ENCODE results near the gene LIPM. TPM values are rescaled to one million over a fixed set of nuclear protein-coding genes. Genes with fewer than 3 reads are reported as not detected.

The LIPM gene
- total RNA-seq, 1 experiment from 2014 or later, result not detected

GRCh38 chr10:88843171-88843570 is 40.6 kb downstream of the LIPM start:
- Histone ChIP-seq H3K4me1 (ENCODE audit: insufficient read depth, low read length) (peaks cover under 1% of the 10 kb centered on the region; the same call in 1 of the 2 replicates), H3K79me2 (ENCODE audit: low read length) (no peaks in the 10 kb centered on the region), H3K27ac (ENCODE audit: low read length) (no peak overlapping the region), H3K9ac (ENCODE audit: low read length) (no peak overlapping the region), H3K27me3 (ENCODE audit: low read length) (no peaks in the 10 kb centered on the region), H3K4me2 (ENCODE audit: low read length) (no peak overlapping the region), H3K36me3 (ENCODE audit: low read depth, low read length) (no peaks in the 10 kb centered on the region), H3K9me2 (replicated peaks; ENCODE audit: low read length) (no peaks in the 10 kb centered on the region), H4K20me1 (ENCODE audit: low read length) (no peaks in the 10 kb centered on the region), H2AFZ (ENCODE audit: low read length) (no peak overlapping the region), H3K4me3 (ENCODE audit: low read length) (no peak overlapping the region), H3F3A (ENCODE audit: low read length, unreplicated experiment) (no peaks in the 10 kb centered on the region), H3K9me3 (ENCODE audit: low read length) (no peaks in the 10 kb centered on the region)
- POLR2A ChIA-PET (ENCODE audit: unreplicated experiment), result no interaction called here
- intact Hi-C loops (cut with micrococcal nuclease), result no loop called here
- DNase-seq (no peak), ATAC-seq (no peak)
- CTCF ChIA-PET, result no interaction called here
- TF ChIP-seq CTCF (conservative IDR thresholded peaks at IDR 0.05; ENCODE audit: low read depth, low read length), result no peak
- TF ChIP-seq EZH2phosphoT487 (IDR thresholded peaks at IDR 0.05; ENCODE audit: borderline replicate concordance, low read length), result no peak
- no peak for TF ChIP-seq EZH2 (IDR thresholded peaks at IDR 0.05; ENCODE audit: low read length, unreplicated experiment)
- no TSS peak for BruUV-seq (replicated peaks)

- CTCF ChIA-PET, result interaction anchor here (0.6 to 0.8 kb wide), 2 partner anchors 10 to 13 kb away, joined by 3 to 5 read pairs; no protein-coding TSS in a partner anchor
- TF ChIP-seq EZH2 (IDR thresholded peaks at IDR 0.05; ENCODE audit: low read length, unreplicated experiment) (no peak), EZH2phosphoT487 (IDR thresholded peaks at IDR 0.05; ENCODE audit: borderline replicate concordance, low read length) (no peak), CTCF (conservative IDR thresholded peaks at IDR 0.05; ENCODE audit: low read depth, low read length) (no peak)
- Histone ChIP-seq H3K4me2 (ENCODE audit: low read length) (peak overlapping the region; percentile 80), H3K4me1 (ENCODE audit: insufficient read depth, low read length) (peaks cover 41% of the 10 kb centered on the region), H3K79me2 (ENCODE audit: low read length) (peaks cover 11% of the 10 kb centered on the region; the same call in 1 of the 2 replicates), H2AFZ (ENCODE audit: low read length) (no peak overlapping the region), H3F3A (ENCODE audit: low read length, unreplicated experiment) (peaks cover 3% of the 10 kb centered on the region), H3K27ac (ENCODE audit: low read length) (peak overlapping the region; percentile 63), H3K9me2 (replicated peaks; ENCODE audit: low read length) (no peaks in the 10 kb centered on the region), H4K20me1 (ENCODE audit: low read length) (no peaks in the 10 kb centered on the region), H3K4me3 (ENCODE audit: low read length) (peak overlapping the region; percentile 42), H3K36me3 (ENCODE audit: low read depth, low read length) (no peaks in the 10 kb centered on the region), H3K9me3 (ENCODE audit: low read length) (no peaks in the 10 kb centered on the region), H3K27me3 (ENCODE audit: low read length) (no peaks in the 10 kb centered on the region), H3K9ac (ENCODE audit: low read length) (no peak overlapping the region)
- POLR2A ChIA-PET (ENCODE audit: unreplicated experiment), result no interaction called here
- BruUV-seq (replicated peaks), result no TSS peak
- DNase-seq (peak; percentile 81), ATAC-seq (peak; percentile 73)
- intact Hi-C loops (cut with micrococcal nuclease), result no loop called here
These were observed 46.0 kb downstream of the LIPM start for GRCh38 chr10:88848499-88848898.

- H3K4me3 ChIP-seq (ENCODE audit: low read length), result peak overlapping the region; percentile 42
- intact Hi-C loops (cut with micrococcal nuclease), result no loop called here
- no TSS peak for BruUV-seq (replicated peaks)
These were observed 46.7 kb downstream of the LIPM start for GRCh38 chr10:88849234-88849633.

More at GRCh38 chr10:88849234-88849633, 46.7 kb downstream of the LIPM start:
- H3K4me2 ChIP-seq (ENCODE audit: low read length), result peak overlapping the region; percentile 80
- H3K27ac ChIP-seq (ENCODE audit: low read length), result peak overlapping the region; percentile 63
- H2AFZ ChIP-seq (ENCODE audit: low read length), result no peak overlapping the region
- no peaks in the 10 kb centered on the region for H3K9me2 ChIP-seq (replicated peaks; ENCODE audit: low read length)
- DNase-seq (no peak), ATAC-seq (no peak)
- H3K27me3 ChIP-seq (ENCODE audit: low read length), result no peaks in the 10 kb centered on the region
- no peaks in the 10 kb centered on the region for H3K36me3 ChIP-seq (ENCODE audit: low read depth, low read length)
- peaks cover 41% of the 10 kb centered on the region for H3K4me1 ChIP-seq (ENCODE audit: insufficient read depth, low read length)
- no peak overlapping the region for H3K9ac ChIP-seq (ENCODE audit: low read length)
- no peaks in the 10 kb centered on the region for H3K9me3 ChIP-seq (ENCODE audit: low read length)
- H3K79me2 ChIP-seq (ENCODE audit: low read length), result peaks cover 11% of the 10 kb centered on the region; the same call in 1 of the 2 replicates
- H4K20me1 ChIP-seq (ENCODE audit: low read length), result no peaks in the 10 kb centered on the region
- POLR2A ChIA-PET (ENCODE audit: unreplicated experiment), result no interaction called here
- TF ChIP-seq EZH2phosphoT487 (IDR thresholded peaks at IDR 0.05; ENCODE audit: borderline replicate concordance, low read length) (no peak), CTCF (conservative IDR thresholded peaks at IDR 0.05; ENCODE audit: low read depth, low read length) (no peak), EZH2 (IDR thresholded peaks at IDR 0.05; ENCODE audit: low read length, unreplicated experiment) (no peak)
- H3F3A ChIP-seq (ENCODE audit: low read length, unreplicated experiment), result peaks cover 3% of the 10 kb centered on the region
- CTCF ChIA-PET, result no interaction called here

All from PC-3 (cell line).